ENCODE measurements around the gene TMEM19.
"Not testable (repeated sequence)": the region's sequence is repeated elsewhere in the genome, so short reads cannot be mapped to it uniquely, and the experiment has no call there.

Gene TMEM19

GRCh38 chr12:71671311-71671710, 14.6 kb upstream of the TMEM19 start:
- DNase-seq: no peak

GRCh38 chr12:71671816-71672215, 14.1 kb upstream of the TMEM19 start:
- DNase-seq: no peak

- no peak for DNase-seq
These were observed 3.4 kb upstream of the TMEM19 start for GRCh38 chr12:71682466-71682865.

GRCh38 chr12:71683633-71684032, 2.2 kb upstream of the TMEM19 start:
- DNase-seq: no peak

- DNase-seq: no peak
These were observed 1.8 kb upstream of the TMEM19 start for GRCh38 chr12:71684081-71684480.

GRCh38 chr12:71685312-71685906, 473 bp upstream of the TMEM19 start:
- no peak for DNase-seq

GRCh38 chr12:71686658-71687025, 760 bp downstream of the TMEM19 start:
- DNase-seq: no peak

- not testable (repeated sequence) for DNase-seq
These were observed 1.3 kb downstream of the TMEM19 start for GRCh38 chr12:71687172-71687571.

- no peak for DNase-seq
These were observed 3.2 kb downstream of the TMEM19 start for GRCh38 chr12:71688961-71689570.

GRCh38 chr12:71691504-71692129, 5.7 kb downstream of the TMEM19 start:
- DNase-seq: no peak

- no peak for DNase-seq
These were observed 7.2 kb downstream of the TMEM19 start for GRCh38 chr12:71693126-71693525.

GRCh38 chr12:71693651-71694050, 7.8 kb downstream of the TMEM19 start:
- not testable (repeated sequence) for DNase-seq

GRCh38 chr12:71694099-71694820, 8.4 kb downstream of the TMEM19 start:
- DNase-seq: no peak

GRCh38 chr12:71695782-71696181, 9.9 kb downstream of the TMEM19 start:
- no peak for DNase-seq

- DNase-seq: not testable (repeated sequence)
These were observed 16.3 kb downstream of the TMEM19 start for GRCh38 chr12:71702181-71702580.

- DNase-seq: no peak
These were observed 16.7 kb downstream of the TMEM19 start for GRCh38 chr12:71702590-71702989.

- no peak for DNase-seq
These were observed 17.3 kb downstream of the TMEM19 start for GRCh38 chr12:71703206-71703605.

GRCh38 chr12:71704920-71705319, 19.0 kb downstream of the TMEM19 start:
- no peak for DNase-seq

GRCh38 chr12:71708658-71709057, 22.8 kb downstream of the TMEM19 start:
- no peak for DNase-seq

- DNase-seq: peak; percentile 63
These were observed 24.6 kb downstream of the TMEM19 start for GRCh38 chr12:71710276-71711125.

- no peak for DNase-seq
These were observed 32.7 kb downstream of the TMEM19 start for GRCh38 chr12:71718611-71719010.

GRCh38 chr12:71719647-71720370, 33.9 kb downstream of the TMEM19 start:
- DNase-seq: no peak

Measured in amniotic stem cell (primary cell).